Measurements from ENCODE around the gene IGFLR1.

DNA sequence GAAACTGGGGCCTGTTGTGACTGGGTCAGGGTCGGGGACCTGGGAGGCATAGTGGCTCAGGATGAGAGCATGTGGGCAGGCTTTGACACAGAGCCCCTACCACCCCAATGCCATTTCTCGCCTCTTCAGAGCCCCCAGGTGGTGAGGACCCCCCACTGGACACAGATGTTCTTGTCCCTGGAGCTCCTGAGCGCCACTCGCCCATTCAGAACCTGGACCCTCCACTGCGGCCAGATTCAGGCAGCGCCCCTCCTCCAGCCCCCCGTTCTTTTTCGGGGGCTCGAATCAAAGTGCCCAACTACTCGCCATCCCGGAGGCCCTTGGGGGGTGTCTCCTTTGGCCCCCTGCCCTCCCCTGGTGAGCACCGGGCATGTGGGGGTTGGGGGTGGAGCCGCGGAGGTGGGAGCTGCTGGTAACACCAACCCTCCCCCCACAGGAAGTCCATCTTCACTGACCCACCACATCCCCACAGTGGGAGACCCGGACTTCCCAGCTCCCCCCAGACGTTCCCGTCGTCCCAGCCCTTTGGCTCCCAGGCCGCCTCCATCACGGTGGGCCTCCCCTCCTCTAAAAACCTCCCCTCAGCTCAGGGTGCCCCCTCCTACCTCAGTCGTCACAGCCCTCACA is 10.4 kb downstream of the IGFLR1 start:
- TF ChIP-seq, protein P1, sequence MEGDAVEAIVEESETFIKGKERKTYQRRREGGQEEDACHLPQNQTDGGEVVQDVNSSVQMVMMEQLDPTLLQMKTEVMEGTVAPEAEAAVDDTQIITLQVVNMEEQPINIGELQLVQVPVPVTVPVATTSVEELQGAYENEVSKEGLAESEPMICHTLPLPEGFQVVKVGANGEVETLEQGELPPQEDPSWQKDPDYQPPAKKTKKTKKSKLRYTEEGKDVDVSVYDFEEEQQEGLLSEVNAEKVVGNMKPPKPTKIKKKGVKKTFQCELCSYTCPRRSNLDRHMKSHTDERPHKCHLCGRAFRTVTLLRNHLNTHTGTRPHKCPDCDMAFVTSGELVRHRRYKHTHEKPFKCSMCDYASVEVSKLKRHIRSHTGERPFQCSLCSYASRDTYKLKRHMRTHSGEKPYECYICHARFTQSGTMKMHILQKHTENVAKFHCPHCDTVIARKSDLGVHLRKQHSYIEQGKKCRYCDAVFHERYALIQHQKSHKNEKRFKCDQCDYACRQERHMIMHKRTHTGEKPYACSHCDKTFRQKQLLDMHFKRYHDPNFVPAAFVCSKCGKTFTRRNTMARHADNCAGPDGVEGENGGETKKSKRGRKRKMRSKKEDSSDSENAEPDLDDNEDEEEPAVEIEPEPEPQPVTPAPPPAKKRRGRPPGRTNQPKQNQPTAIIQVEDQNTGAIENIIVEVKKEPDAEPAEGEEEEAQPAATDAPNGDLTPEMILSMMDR (IDR thresholded peaks at IDR 0.05; ENCODE audit: low read depth, low read length, missing input control), result no peak
- TF ChIP-seq HNF4A (conservative IDR thresholded peaks at IDR 0.05), result no peak
- TF ChIP-seq, protein P2, sequence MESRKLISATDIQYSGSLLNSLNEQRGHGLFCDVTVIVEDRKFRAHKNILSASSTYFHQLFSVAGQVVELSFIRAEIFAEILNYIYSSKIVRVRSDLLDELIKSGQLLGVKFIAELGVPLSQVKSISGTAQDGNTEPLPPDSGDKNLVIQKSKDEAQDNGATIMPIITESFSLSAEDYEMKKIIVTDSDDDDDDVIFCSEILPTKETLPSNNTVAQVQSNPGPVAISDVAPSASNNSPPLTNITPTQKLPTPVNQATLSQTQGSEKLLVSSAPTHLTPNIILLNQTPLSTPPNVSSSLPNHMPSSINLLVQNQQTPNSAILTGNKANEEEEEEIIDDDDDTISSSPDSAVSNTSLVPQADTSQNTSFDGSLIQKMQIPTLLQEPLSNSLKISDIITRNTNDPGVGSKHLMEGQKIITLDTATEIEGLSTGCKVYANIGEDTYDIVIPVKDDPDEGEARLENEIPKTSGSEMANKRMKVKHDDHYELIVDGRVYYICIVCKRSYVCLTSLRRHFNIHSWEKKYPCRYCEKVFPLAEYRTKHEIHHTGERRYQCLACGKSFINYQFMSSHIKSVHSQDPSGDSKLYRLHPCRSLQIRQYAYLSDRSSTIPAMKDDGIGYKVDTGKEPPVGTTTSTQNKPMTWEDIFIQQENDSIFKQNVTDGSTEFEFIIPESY (IDR thresholded peaks at IDR 0.05), result no peak
- TF ChIP-seq, protein P3, sequence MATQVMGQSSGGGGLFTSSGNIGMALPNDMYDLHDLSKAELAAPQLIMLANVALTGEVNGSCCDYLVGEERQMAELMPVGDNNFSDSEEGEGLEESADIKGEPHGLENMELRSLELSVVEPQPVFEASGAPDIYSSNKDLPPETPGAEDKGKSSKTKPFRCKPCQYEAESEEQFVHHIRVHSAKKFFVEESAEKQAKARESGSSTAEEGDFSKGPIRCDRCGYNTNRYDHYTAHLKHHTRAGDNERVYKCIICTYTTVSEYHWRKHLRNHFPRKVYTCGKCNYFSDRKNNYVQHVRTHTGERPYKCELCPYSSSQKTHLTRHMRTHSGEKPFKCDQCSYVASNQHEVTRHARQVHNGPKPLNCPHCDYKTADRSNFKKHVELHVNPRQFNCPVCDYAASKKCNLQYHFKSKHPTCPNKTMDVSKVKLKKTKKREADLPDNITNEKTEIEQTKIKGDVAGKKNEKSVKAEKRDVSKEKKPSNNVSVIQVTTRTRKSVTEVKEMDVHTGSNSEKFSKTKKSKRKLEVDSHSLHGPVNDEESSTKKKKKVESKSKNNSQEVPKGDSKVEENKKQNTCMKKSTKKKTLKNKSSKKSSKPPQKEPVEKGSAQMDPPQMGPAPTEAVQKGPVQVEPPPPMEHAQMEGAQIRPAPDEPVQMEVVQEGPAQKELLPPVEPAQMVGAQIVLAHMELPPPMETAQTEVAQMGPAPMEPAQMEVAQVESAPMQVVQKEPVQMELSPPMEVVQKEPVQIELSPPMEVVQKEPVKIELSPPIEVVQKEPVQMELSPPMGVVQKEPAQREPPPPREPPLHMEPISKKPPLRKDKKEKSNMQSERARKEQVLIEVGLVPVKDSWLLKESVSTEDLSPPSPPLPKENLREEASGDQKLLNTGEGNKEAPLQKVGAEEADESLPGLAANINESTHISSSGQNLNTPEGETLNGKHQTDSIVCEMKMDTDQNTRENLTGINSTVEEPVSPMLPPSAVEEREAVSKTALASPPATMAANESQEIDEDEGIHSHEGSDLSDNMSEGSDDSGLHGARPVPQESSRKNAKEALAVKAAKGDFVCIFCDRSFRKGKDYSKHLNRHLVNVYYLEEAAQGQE (IDR thresholded peaks at IDR 0.05), result no peak
- TF ChIP-seq, protein P4, sequence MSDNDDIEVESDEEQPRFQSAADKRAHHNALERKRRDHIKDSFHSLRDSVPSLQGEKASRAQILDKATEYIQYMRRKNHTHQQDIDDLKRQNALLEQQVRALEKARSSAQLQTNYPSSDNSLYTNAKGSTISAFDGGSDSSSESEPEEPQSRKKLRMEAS (IDR thresholded peaks at IDR 0.05), result no peak
- no peak for TF ChIP-seq RAD21 (IDR thresholded peaks at IDR 0.05)
- TF ChIP-seq FOXA2 (IDR thresholded peaks at IDR 0.05), result no peak
- no peak for TF ChIP-seq NR2F2 (IDR thresholded peaks at IDR 0.05)
- TF ChIP-seq YY1 (IDR thresholded peaks at IDR 0.05), result no peak
- no peak for TF ChIP-seq TAF1 (conservative IDR thresholded peaks at IDR 0.05)

Data from liver (tissue), 3 donors.